ENCODE results near the gene BSCL2. TPM values are rescaled to one million over a fixed set of nuclear protein-coding genes. Genes with fewer than 3 reads are reported as not detected.

BSCL2 gene
- polyA plus RNA-seq, 4 donors: 31.2 to 69.7 (median 50.4) TPM

DNA sequence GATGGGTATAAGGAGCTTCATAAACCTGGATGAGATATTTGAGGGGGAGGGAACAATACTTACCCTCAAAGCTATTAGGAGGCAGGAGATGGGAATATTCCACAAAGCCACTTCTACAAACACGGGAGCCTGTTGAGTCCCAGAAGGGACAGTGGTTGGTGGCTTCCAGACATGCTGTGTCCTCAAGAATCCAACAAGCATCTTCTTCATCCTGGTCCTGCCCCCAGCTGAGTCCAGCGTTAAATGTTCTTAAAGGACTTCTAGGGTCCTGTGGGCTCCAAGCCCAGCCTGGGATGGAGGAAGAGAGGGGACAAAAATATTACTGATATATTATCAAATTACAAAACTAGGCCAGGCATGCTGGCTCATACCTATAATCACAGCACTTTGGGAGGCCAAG is 39.8 kb downstream of the BSCL2 start:
- FAIRE-seq (no peak), DNase-seq (no peak)
- H3K27me3 ChIP-seq (ENCODE audit: control insufficient read depth in 3 of 3, insufficient read depth in 3 of 3, low read length in 3 of 3): no peaks in the 10 kb centered on the region
- no peaks in the 10 kb centered on the region for H3K9me3 ChIP-seq (ENCODE audit: control insufficient read depth in 2 of 2, insufficient read depth in 1 of 2, low read depth in 1 of 2, low read length in 1 of 2)
- H3K27ac ChIP-seq (ENCODE audit: low read depth in 1 of 3, low read length in 2 of 3): no peak overlapping the region
- H3K4me3 ChIP-seq (ENCODE audit: low read depth in 1 of 3, low read length in 3 of 3): no peak overlapping the region
- peaks cover 10 to 14% (median 11%) of the 10 kb centered on the region in 3 donors for H3K4me1 ChIP-seq (ENCODE audit: control insufficient read depth in 3 of 3, insufficient read depth in 2 of 3, low read depth in 1 of 3, low read length in 2 of 3)
- peaks cover 0 to 32% (median 3%) of the 10 kb centered on the region in 3 donors for H3K36me3 ChIP-seq (ENCODE audit: control insufficient read depth in 3 of 3, insufficient read depth in 2 of 3, low read depth in 1 of 3, low read length in 3 of 3)
- WGBS, 3 donors: 68 to 79% (median 77%) methylated on average over 2 of the region's 2 CpGs

DNA sequence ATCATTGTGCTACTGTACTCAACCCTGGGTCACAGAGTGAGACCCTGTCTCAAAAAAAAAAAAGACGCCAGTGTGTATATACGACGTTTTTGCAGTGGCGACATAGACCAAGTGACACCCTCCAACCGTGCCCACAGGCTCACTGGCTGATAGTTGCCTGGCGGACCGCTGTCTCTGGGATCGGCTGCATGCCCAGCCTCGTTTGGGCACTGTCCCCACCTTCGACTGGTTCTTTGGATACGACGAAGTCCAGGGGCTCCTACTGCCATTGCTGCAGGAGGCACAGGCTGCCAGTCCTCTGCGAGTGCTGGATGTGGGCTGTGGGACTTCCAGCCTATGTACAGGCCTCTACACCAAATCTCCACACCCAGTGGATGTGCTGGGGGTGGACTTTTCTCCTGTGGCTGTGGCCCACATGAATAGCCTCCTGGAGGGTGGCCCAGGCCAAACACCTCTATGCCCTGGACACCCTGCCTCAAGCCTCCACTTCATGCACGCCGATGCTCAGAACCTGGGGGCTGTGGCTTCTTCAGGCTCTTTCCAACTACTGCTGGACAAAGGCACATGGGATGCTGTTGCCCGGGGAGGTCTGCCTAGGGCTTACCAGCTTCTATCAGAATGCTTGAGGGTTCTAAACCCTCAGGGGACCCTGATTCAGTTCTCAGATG is 40.8 kb downstream of the BSCL2 start:
- H3K4me1 ChIP-seq (ENCODE audit: control insufficient read depth in 3 of 3, insufficient read depth in 2 of 3, low read depth in 1 of 3, low read length in 2 of 3): peaks cover 10 to 12% (median 11%) of the 10 kb centered on the region in 3 donors
- DNase-seq: no peak

DNA sequence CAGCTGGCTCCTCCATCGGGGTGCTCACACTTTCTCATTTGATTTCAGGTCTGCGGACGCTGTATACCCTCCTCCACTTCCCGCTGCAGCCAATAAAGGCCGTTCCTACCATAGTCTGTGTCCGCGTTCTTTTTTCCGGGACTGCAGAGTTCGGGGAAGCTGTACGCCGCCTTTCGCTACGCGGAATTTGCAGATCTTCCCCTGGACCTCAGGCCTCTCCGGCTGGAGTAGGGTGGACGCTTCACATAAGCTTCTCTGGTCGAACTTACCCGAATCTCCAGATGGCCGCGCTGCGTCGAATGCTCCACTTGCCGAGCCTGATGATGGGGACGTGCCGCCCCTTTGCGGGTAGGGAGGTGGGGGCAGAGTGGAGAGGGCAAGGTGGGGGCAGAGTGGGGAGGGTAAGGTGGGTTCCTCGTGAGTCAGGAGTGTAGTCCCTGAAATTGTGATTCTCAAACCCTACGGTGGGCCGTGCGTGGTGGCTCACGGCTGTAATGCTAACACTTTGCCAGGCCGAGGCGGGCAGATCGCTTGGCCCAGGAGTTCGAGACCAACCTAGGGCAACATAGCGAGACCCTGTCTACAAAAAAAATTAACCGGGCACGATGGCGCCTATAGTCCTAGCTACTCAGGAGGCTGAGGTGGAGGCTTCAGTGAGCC is 41.5 kb downstream of the BSCL2 start:
- WGBS, 3 donors: 1 to 2% (median 1%) methylated on average over 39 of the region's 39 CpGs
- peaks cover 0 to 41% (median 3%) of the 10 kb centered on the region in 3 donors for H3K36me3 ChIP-seq (ENCODE audit: control insufficient read depth in 3 of 3, insufficient read depth in 2 of 3, low read depth in 1 of 3, low read length in 3 of 3)
- H3K9me3 ChIP-seq (ENCODE audit: control insufficient read depth in 2 of 2, insufficient read depth in 1 of 2, low read depth in 1 of 2, low read length in 1 of 2): no peaks in the 10 kb centered on the region
- H3K4me1 ChIP-seq (ENCODE audit: control insufficient read depth in 3 of 3, insufficient read depth in 2 of 3, low read depth in 1 of 3, low read length in 2 of 3): peaks cover 10 to 12% (median 11%) of the 10 kb centered on the region in 3 donors
- no peaks in the 10 kb centered on the region for H3K27me3 ChIP-seq (ENCODE audit: control insufficient read depth in 3 of 3, insufficient read depth in 3 of 3, low read length in 3 of 3)
- FAIRE-seq (no peak), DNase-seq (peak in 1 of 2 donors; percentile 53)
- H3K4me3 ChIP-seq (ENCODE audit: low read depth in 1 of 3, low read length in 3 of 3): peak overlapping the region; percentile 84 to 98 (median 97)
- peak overlapping the region; percentile 57 to 98 (median 95) for H3K27ac ChIP-seq (ENCODE audit: low read depth in 1 of 3, low read length in 2 of 3)

More for the DNA sequence above, 40.8 kb downstream of the BSCL2 start:
- Histone ChIP-seq H3K27me3 (ENCODE audit: control insufficient read depth in 3 of 3, insufficient read depth in 3 of 3, low read length in 3 of 3) (no peaks in the 10 kb centered on the region), H3K9me3 (ENCODE audit: control insufficient read depth in 2 of 2, insufficient read depth in 1 of 2, low read depth in 1 of 2, low read length in 1 of 2) (no peaks in the 10 kb centered on the region), H3K4me3 (ENCODE audit: low read depth in 1 of 3, low read length in 3 of 3) (peak overlapping the region; percentile 84 to 98 (median 97)), H3K36me3 (ENCODE audit: control insufficient read depth in 3 of 3, insufficient read depth in 2 of 3, low read depth in 1 of 3, low read length in 3 of 3) (peaks cover 0 to 41% (median 3%) of the 10 kb centered on the region in 3 donors), H3K27ac (ENCODE audit: low read depth in 1 of 3, low read length in 2 of 3) (peak overlapping the region; percentile 57 to 98 (median 95))
- WGBS, 3 donors: 20 to 39% (median 25%) methylated on average over 16 of the region's 16 CpGs
- no peak for FAIRE-seq

DNA sequence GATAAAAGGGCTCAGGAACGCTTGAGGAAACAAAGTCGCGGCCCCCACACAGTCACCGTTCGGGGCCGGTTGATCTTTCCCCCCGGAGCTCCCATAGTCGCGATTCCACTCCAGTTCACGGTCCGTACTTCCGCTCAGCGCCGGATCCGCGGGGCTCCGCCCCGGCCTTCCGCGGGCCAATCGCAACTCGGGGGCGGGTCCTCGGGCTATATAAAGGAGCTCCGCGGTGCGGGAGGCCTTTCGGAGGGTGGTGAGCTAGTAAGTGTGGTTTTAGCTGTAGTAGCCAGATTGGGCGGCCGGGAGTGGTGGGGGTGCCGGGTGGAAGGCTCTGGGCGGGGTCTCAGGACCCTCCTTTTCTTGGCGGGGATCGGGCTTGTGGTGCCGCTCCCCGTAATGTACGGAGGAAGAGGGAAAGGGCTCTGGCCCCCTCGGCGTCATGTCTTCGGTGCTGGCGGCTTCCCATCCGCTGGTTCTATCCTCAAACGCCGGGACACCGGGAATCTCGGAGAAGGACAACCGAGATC is 42.1 kb downstream of the BSCL2 start, which contains the start of the genes C11orf98 and CSKMT:
C11orf98 (minus strand) TSS at position 136 of the 524 bp plus-strand sequence; CDS start at position 95, 41 bp downstream.
CSKMT (plus strand) TSS at position 238 of the 524 bp plus-strand sequence. CDS start 568 bp downstream, outside the sequence.
- Histone ChIP-seq H3K9me3 (ENCODE audit: control insufficient read depth in 2 of 2, insufficient read depth in 1 of 2, low read depth in 1 of 2, low read length in 1 of 2) (no peaks in the 10 kb centered on the region), H3K27me3 (ENCODE audit: control insufficient read depth in 3 of 3, insufficient read depth in 3 of 3, low read length in 3 of 3) (no peaks in the 10 kb centered on the region), H3K27ac (ENCODE audit: low read depth in 1 of 3, low read length in 2 of 3) (peak within 1 kb of the TSS; percentile 90 to 98 (median 95)), H3K4me3 (ENCODE audit: low read depth in 1 of 3, low read length in 3 of 3) (peak within 1 kb of the TSS; percentile 84 to 98 (median 97)), H3K36me3 (ENCODE audit: control insufficient read depth in 3 of 3, insufficient read depth in 2 of 3, low read depth in 1 of 3, low read length in 3 of 3) (peaks cover 0 to 41% (median 3%) of the 10 kb centered on the region in 3 donors), H3K4me1 (ENCODE audit: control insufficient read depth in 3 of 3, insufficient read depth in 2 of 3, low read depth in 1 of 3, low read length in 2 of 3) (peaks cover 10 to 12% (median 11%) of the 10 kb centered on the region in 3 donors)
- WGBS, 3 donors: 0 to 1% (median 0%) methylated on average over 42 to 47 of the region's 47 CpGs
- FAIRE-seq (no peak), DNase-seq (peak; percentile 95 to 97)

DNA sequence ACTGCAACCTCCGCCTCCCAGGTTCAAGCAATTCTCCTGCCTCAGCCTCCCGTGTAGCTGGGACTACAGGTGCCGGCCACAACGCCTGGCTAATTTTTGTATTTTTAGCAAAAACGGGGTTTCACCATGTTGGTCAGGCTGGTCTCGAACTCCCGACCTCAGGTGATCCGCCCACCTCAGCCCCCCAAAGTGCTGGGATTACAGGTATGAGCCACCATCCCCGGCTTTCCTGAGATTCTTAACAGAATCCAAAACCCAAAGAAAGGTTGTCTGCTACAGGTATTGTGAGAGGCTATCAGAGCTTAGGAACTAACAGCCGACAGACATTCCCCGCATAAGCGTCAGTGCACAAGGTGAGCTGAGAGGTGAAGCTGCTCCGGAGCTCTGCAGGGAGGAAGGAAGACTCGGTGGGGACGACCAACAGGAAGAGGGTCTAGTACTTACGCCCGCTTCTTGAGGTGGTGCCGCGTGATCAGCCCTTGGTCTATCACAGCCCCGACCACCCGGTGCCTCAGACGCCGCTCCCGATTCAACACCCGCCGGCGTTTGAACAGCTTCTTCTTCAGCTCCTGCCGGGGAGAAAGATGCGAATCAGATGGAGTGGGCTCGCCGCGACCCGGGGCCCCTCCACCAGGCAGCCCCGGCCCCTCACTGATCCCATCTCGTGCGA is 42.7 kb downstream of the BSCL2 start:
- peak overlapping the region; percentile 90 to 98 (median 95) for H3K27ac ChIP-seq (ENCODE audit: low read depth in 1 of 3, low read length in 2 of 3)
- peaks cover 6 to 12% (median 10%) of the 10 kb centered on the region in 3 donors for H3K4me1 ChIP-seq (ENCODE audit: control insufficient read depth in 3 of 3, insufficient read depth in 2 of 3, low read depth in 1 of 3, low read length in 2 of 3)
- peak overlapping the region; percentile 84 to 98 (median 97) for H3K4me3 ChIP-seq (ENCODE audit: low read depth in 1 of 3, low read length in 3 of 3)
- H3K27me3 ChIP-seq (ENCODE audit: control insufficient read depth in 3 of 3, insufficient read depth in 3 of 3, low read length in 3 of 3): no peaks in the 10 kb centered on the region
- H3K36me3 ChIP-seq (ENCODE audit: control insufficient read depth in 3 of 3, insufficient read depth in 2 of 3, low read depth in 1 of 3, low read length in 3 of 3): peaks cover 0 to 37% (median 3%) of the 10 kb centered on the region in 3 donors
- 2 to 3% (median 2%) methylated on average over 36 of the region's 36 CpGs for WGBS, 3 donors
- DNase-seq (peak; percentile 71 to 82), FAIRE-seq (no peak)
- no peaks in the 10 kb centered on the region for H3K9me3 ChIP-seq (ENCODE audit: control insufficient read depth in 2 of 2, insufficient read depth in 1 of 2, low read depth in 1 of 2, low read length in 1 of 2)

DNA sequence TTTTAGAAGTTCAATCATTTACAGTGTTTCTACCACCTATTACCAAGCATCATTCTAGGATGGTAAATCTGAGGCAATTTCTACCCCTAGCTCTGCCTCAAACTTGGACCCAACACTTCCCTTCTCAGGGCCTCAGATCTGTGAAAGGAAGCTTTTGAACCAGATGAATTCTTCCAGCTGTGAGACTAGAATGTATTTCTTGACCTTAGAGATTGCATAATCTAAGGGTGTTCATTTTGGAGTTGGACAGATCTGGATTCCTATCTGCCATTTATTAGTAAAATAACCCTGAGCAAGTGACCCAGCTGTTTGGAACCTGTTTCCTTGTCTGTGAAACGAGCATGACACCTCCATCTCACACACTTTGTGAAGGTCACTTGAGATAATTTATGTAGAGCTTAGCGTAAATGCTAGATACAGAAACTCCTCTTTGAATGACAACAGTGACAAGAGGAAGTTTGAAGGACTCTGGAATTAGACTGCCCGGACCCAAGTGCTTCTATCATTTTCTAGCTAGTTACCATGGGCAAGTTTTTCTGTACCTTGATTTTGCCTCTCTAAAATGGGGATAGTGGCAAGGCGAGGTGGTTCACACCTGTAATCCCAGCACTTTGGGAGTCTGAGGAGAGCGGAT is 50.3 kb downstream of the BSCL2 start:
- Histone ChIP-seq H3K9me3 (ENCODE audit: control insufficient read depth in 2 of 2, insufficient read depth in 1 of 2, low read depth in 1 of 2, low read length in 1 of 2) (no peaks in the 10 kb centered on the region), H3K27ac (ENCODE audit: low read depth in 1 of 3, low read length in 2 of 3) (no peak overlapping the region), H3K36me3 (ENCODE audit: control insufficient read depth in 3 of 3, insufficient read depth in 2 of 3, low read depth in 1 of 3, low read length in 3 of 3) (peaks cover 0 to 4% (median 0%) of the 10 kb centered on the region in 3 donors), H3K4me1 (ENCODE audit: control insufficient read depth in 3 of 3, insufficient read depth in 2 of 3, low read depth in 1 of 3, low read length in 2 of 3) (no peaks in the 10 kb centered on the region), H3K27me3 (ENCODE audit: control insufficient read depth in 3 of 3, insufficient read depth in 3 of 3, low read length in 3 of 3) (no peaks in the 10 kb centered on the region), H3K4me3 (ENCODE audit: low read depth in 1 of 3, low read length in 3 of 3) (no peak overlapping the region)
- FAIRE-seq (no peak), DNase-seq (no peak)
- WGBS, 3 donors: 59 to 66% (median 60%) methylated on average over 5 of the region's 5 CpGs

DNA sequence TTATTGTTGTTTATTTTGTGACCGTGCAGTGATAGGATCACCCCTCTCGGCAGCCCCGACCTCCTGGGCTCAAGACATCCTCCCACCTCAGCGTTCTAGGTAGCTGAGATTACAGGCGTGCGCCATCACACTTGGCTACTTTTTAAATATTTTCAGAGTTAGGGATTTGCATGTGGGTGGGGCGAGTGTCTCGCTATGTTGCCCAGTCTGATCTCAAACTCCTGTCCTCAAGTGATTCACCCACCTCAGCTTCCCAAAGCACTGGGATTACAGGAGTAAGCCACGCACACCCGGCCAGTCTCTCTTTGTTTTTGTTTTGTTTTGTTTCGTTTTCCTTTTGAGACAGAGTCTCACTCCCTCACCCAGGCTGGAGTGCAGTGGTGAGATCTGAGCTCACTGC is 52.9 kb downstream of the BSCL2 start:
- Histone ChIP-seq H3K4me3 (ENCODE audit: low read depth in 1 of 3, low read length in 3 of 3) (no peak overlapping the region), H3K4me1 (ENCODE audit: control insufficient read depth in 3 of 3, insufficient read depth in 2 of 3, low read depth in 1 of 3, low read length in 2 of 3) (no peaks in the 10 kb centered on the region), H3K9me3 (ENCODE audit: control insufficient read depth in 2 of 2, insufficient read depth in 1 of 2, low read depth in 1 of 2, low read length in 1 of 2) (no peaks in the 10 kb centered on the region), H3K36me3 (ENCODE audit: control insufficient read depth in 3 of 3, insufficient read depth in 2 of 3, low read depth in 1 of 3, low read length in 3 of 3) (peaks cover 0 to 7% (median 2%) of the 10 kb centered on the region in 3 donors), H3K27me3 (ENCODE audit: control insufficient read depth in 3 of 3, insufficient read depth in 3 of 3, low read length in 3 of 3) (no peaks in the 10 kb centered on the region), H3K27ac (ENCODE audit: low read depth in 1 of 3, low read length in 2 of 3) (no peak overlapping the region)
- no peak for DNase-seq
- no peak for FAIRE-seq
- WGBS, 3 donors: 72 to 80% (median 79%) methylated on average over 11 of the region's 11 CpGs

All from small intestine (tissue), 7 donors.